ENCODE measurements around the gene ASXL1.
"Not testable (repeated sequence)": the region's sequence is repeated elsewhere in the genome, so short reads cannot be mapped to it uniquely, and the experiment has no call there.

The ASXL1 gene

GRCh38 chr20:32363492-32363891, 5.4 kb downstream of the ASXL1 start:
- DNase-seq = no peak

DNA sequence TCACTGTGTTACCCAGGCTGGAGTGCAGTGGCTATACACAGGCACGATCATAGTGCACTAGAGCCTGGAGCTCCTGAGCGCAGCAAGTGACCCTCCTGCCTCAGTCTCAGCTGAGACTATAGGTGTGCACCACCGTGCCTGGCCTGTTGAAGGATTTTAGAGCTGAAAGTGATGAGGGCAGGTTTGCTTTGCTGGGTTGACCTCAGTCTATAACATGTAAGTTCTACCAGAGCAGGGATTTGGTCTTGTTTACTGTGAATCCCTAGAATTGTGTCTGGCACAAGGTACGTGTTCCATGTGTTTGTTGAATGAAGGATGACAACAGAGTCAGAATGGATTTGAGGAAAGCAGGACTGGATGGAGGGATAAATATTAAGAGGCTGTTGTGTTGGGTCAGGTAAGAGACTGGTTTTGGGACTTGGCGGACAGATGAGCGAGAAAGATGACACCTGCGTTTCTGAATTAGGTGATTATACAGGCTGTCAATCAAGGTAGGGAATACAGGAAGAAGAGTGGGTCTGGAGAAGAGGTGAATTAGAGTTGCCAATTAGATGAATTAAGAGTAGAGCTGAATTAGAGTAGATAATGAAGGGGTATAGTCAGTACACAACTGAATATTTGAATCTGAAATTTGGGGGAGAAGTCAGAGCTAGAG, 6.5 kb downstream of the ASXL1 start:
- DNase-seq = no peak

GRCh38 chr20:32365564-32365963, 7.4 kb downstream of the ASXL1 start:
- no peak for DNase-seq

- no peak for DNase-seq
Observed at GRCh38 chr20:32366380-32366779, 8.2 kb downstream of the ASXL1 start.

DNA sequence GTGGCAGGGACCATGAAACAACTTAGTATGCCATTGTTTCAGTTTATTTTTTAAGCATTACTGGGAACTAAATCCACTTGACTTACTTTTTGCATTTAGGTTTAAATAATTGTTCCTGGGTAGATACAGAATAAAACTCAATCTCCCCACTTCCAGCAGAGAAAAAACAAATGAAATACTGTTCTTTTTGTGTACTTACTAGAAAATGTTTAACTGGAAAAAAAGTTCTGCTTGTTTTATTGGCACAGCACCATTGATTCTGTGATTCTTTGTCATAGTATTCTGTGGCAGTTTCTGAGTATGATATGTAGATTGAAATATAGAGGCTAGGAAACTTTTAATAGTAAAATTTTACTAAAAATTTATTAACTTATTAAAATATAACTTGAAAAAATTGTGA, 10.2 kb downstream of the ASXL1 start:
- no peak for DNase-seq

DNA sequence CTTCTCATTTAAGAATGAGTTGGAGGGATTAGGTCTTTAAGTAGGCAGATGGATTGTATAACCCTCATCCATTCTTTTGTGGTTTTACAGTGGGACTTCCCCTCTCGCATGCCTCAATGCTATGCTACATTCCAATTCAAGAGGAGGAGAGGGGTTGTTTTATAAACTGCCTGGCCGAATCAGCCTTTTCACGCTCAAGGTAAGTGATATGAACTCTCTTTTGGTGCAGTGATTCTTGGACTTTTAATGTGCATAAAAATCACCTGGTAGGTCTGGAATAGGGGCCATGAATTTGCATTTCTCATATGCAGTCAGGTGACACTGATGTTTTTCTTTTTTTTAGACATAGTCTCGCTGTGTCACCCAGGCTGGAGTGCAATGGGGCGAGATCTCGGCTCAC, 10.8 kb downstream of the ASXL1 start:
- DNase-seq = no peak

GRCh38 chr20:32370897-32371296, 12.8 kb downstream of the ASXL1 start:
- DNase-seq = no peak

DNA sequence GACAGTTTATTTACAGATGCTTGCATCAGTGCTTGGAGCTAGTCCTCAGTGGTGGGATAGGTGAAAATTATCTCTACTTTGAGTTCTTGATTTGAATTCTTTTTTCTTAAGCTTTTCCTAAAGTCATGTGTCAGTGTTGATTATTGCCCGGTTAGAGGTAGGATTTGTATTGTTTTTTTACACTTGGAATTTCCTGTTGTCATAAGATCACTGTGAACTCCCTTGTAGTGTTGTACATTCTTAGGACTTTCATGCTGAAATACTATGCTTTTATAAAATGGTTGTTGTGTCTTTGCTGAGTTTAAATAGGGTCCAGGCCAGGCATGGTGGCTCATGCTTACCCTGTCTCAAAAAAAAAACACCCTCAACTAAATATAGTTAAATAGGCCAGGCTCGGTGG, 20.3 kb downstream of the ASXL1 start:
- no peak for DNase-seq

DNA sequence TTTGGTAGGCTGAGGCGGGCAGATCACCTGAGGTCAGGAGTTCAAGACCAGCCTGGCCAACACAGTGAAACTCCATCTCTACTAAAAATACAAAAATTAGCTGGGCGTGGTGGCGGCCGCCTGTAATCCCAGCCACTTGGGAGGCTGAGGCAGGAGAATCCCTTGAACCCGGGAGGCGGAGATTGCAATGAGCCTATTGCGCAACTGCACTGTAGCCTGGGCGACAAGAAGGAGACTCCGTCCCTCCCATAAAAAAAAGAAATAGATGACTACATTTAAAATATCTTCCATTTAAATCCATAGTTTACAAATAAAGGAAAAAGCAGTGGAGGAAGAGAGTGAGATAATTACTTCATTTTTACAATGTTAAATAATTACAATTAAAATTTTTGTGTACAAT, 21.9 kb downstream of the ASXL1 start:
- not testable (repeated sequence) for DNase-seq

- DNase-seq = no peak
Observed at GRCh38 chr20:32380745-32381144, 22.6 kb downstream of the ASXL1 start.

DNA sequence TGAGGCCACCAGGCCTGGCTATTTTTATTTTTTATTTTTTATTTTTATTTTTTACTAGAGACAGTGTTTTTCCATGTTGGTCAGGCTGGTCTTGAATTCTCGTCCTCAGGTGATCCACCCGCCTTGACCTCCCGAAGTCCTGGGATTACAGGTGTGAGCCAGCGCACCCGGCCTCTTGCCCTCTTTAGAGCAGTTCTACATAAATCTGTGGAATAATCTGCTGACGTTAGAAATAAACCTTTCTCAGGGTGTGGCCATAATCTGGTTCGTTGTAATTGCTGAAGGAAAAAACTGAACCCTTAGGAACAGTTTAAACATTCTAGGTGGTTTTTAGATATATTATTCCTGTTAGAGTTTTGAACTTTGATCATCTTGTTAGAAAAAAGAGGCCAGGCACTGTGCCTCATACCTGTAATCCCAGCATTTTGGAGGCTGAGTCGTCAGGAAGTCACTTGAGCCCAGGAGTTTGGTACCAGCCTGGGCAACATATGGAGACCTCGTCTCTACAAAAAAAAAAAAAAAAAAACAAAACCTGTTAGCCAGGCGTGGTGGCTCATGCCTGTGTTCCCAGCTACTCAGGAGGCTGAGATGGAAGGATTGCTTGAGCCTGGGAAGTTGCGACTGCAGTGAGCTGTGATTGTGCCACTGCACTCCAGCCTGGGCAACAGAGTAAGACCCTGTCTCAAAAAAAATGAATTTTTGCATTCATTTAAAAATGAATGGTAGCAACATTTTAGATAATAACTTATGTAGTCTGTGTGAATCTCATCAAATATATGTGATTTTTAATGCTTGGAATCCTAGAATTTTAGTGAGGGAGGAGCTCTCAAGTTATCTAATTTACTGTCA, 24.2 kb downstream of the ASXL1 start:
- no peak for DNase-seq

- DNase-seq = not testable (repeated sequence)
Observed at GRCh38 chr20:32383441-32383840, 25.3 kb downstream of the ASXL1 start.

DNA sequence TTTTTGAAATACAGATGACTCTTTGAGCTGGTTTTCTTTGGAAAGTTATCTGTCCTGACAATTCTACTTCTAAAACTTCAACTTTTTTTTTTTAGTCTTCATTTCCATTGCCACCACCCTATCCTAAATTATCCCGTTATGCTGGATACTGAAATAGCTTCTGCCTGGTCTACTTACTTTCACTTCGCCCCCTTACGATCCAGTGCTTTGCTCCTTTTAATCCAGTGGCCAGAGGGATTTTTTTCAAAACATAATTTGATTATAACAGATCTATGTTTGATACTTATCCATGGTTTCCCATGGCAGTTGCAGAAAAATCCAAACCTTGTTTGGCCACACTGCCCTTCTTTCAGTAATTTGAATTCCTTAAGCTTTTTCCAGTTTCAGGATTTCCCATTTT, 27.4 kb downstream of the ASXL1 start:
- no peak for DNase-seq

- DNase-seq = no peak
Observed at GRCh38 chr20:32386091-32386490, 28.0 kb downstream of the ASXL1 start.

- no peak for DNase-seq
Observed at GRCh38 chr20:32387252-32387651, 29.1 kb downstream of the ASXL1 start.

- no peak for DNase-seq
Observed at GRCh38 chr20:32391003-32391402, 32.9 kb downstream of the ASXL1 start.

- DNase-seq = no peak
Observed at GRCh38 chr20:32395066-32395465, 36.9 kb downstream of the ASXL1 start.

- no peak for DNase-seq
Observed at GRCh38 chr20:32396646-32397160, 38.6 kb downstream of the ASXL1 start.

DNA sequence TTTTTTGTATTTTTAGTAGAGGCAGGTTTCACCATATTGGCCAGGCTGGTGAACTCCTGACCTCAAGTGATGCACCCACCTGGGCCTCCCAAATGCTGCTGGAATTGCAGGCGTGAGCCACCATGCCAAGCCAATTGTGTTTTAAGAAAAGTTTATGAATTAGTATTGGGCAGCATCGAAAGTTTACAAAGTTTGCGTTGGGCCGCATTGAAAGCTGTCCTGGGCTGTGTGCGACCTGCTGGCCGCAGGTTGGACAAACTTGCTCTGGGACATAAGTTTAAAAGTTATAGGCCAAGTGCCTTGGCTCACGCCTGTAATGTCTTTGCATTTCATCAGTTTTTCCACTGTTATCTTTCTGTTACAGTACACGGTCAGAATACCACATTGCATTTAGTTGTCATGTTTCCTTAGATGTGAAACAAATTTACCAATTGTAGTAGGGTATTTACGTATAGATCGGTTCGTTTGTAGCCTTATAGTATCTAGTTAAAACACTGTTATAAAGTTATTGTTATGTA, 39.5 kb downstream of the ASXL1 start:
- DNase-seq = no peak

- DNase-seq = no peak
Observed at GRCh38 chr20:32400476-32400875, 42.3 kb downstream of the ASXL1 start.

DNA sequence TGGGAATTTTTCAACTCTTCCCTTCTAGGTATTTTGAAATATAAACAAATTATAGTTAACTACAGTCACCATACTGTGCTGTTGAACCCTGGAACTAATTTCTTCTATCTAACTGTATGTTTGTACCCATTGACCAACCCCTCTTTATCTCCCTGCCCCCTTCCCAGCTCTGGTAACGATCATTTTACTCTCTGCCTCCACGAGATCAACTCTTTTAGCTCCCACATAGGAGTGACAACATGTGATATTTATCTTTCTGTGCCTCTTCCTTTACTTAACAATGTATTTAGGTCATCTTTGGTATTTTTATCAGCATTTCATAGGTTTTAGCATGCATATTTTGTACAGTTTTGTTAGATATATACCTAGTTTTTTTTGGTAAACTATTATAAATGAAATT, 45.9 kb downstream of the ASXL1 start:
- no peak for DNase-seq

DNA sequence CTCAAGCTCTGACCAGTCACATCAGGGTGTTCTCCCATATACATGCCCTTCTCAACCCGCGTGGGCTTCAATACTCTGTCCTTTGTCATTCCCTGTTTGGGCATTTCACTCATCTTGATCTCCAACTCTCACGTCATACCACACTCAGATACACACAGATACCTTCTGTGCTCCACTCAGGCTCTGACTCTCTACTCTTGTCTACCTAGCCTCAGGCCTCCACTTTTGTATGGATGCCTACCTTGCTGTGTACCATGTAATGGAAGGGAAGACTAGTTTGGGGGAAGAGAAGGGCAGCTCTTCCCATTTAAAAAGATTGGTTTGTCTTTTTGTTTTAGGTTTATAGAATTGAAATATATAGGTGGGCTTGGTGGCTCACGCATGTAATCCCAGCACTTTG, 48.6 kb downstream of the ASXL1 start:
- DNase-seq = no peak

DNA sequence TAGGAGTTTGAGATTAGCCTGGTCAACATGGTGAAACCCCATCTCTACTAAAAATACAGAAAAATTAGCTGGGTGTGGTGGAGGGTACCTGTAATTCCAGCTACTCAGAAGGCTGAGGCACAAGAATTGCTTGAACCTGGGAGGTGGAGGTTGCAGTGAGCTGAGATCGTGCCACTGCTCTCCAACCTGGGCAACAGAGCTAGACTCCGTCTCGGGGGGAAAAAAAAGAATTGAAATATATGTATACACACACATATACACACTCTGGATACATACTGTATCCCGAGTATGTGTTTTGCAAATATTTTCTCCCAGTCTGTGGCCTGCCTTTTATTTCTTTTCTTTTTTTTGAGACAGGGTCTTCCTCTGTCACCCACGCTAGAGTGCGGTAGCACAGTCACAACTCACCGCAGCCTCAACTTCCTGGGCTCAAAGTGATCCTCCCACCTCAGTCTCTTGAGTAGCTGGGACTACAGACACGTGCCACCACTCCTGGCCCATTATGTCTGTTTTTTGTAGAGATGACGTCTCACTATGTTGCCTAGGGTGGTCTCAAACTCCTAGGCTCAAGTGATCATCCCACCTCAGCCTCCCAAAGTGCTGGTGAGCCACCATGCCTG, 49.1 kb downstream of the ASXL1 start:
- peak; percentile 76 for DNase-seq

Data from activated CD8-positive, alpha-beta memory T cell treated with anti-CD3 and anti-CD28 coated beads, Interleukin-2, amount 50 U/mL, for 48 hours (primary cell).